ENCODE data around the gene UQCR10.

UQCR10 gene

GRCh38 chr22:29762263-29762662 is 4.9 kb upstream of the UQCR10 start:
- DNase-seq: no peak

- DNase-seq: peak in 2 of 56 donors; percentile 32 to 41
Observed at GRCh38 chr22:29765905-29766631, 1.1 kb upstream of the UQCR10 start.

DNA sequence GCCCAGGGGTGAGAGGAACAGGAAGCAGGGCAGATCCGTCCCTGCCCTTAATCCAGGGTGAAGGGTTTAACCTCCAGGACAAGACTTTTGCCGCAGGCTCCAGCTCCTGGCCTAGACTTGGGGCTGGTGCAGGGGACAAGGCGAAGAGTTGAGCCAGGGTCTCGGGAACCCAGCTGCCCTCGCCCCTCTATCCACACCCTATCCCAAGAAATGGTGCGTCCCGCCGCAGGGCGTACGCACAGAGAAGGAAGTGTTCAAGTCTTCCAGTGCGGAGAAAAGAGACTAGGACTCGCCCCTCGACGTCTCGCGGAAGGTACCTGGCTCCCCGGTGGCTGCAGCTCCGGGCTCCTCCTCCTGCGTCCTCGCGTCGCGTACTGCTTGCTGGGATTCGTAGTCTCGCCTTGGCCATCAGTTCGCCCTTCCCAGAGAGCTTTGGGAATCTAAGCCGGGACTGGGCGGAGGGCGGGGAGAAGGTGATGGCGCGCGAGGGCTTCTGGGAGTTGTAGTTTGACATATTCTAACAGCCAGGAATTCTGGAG is 468 bp upstream of the UQCR10 start, which contains the start of gene ZMAT5:
Gene ZMAT5, minus strand, starts transcription at position 376 of the 539 bp plus-strand sequence. CDS start 18,463 bp downstream, outside the sequence.
- DNase-seq: peak; percentile 48 to 97 (median 92)

DNA sequence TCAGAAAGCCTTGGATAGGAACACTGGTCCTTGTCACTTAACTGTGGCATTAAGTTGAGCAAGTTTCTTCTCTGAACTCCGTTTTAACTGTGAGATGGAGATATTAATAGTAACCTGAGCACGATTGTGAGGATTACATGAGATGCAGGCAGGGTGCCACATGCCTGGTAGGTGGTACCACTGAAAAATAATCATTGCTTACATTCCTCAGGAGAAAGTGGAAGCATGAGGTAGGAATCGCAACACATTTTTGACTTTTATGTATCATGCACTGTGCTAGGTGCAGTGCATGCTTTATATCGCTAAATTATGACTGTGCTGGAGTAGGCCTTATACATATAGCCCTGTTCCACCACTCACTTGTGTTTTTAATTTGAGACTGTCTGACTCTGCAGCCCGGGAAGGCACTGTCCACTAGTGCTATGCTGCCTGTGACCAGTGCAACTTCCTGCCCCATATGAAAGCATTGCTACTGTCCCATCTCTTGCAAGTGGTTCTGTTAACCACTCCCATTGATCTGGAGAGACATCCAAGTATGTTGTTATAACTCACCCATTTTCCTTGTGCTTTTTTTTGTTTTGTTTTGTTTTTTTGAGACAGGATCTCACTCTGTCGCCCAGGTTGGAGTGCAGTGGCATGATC is 1.0 kb downstream of the UQCR10 start:
- no peak for DNase-seq

GRCh38 chr22:29769723-29770321 is 2.7 kb downstream of the UQCR10 start:
- no peak for DNase-seq

DNA sequence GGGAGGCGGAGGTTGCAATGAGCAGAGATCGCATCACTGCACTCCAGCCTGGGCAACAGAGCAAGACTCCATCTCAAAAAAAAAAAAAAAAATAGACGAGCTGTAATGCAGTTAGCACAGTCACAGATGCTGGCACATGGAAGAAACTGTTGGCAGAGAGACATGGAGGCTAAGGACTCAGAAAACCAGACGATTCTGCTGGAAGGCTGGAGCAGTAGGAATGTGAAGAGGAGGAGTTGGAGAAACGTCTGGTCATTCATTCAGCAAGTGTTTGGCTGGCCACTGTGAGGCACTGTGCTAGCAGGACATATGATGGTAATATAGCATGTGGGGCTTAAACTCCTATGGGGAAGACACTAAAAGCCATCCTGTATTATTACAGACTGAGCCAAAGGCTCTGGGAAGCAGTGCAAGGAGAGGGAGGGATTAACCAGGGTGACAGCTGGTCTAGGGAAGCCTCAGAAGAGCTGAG is 5.0 kb downstream of the UQCR10 start:
- no peak for DNase-seq

DNA sequence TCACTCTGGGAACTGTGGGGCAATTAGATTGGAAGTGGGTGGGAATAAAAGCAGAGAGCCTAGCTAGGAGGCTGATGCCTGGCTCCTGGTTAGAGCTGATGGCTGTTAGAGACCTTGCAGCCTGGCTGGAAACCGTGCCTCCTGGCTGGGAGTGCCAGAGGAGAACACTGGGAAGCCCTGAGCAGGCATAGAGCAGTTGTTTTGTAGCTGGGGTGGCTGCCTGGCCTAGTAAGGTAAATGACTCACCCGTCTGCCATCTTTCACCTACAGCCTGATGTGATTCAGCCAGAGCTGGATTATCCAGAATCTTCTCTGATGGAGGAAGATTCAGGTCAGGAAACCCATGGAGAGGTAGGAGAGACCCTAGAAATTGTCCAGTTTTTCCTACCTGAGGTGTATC is 6.1 kb downstream of the UQCR10 start:
- peak in 22 of 56 donors; percentile 2 to 57 (median 26) for DNase-seq

- no peak for DNase-seq
Observed at GRCh38 chr22:29780220-29780619, 13.1 kb downstream of the UQCR10 start.

DNA sequence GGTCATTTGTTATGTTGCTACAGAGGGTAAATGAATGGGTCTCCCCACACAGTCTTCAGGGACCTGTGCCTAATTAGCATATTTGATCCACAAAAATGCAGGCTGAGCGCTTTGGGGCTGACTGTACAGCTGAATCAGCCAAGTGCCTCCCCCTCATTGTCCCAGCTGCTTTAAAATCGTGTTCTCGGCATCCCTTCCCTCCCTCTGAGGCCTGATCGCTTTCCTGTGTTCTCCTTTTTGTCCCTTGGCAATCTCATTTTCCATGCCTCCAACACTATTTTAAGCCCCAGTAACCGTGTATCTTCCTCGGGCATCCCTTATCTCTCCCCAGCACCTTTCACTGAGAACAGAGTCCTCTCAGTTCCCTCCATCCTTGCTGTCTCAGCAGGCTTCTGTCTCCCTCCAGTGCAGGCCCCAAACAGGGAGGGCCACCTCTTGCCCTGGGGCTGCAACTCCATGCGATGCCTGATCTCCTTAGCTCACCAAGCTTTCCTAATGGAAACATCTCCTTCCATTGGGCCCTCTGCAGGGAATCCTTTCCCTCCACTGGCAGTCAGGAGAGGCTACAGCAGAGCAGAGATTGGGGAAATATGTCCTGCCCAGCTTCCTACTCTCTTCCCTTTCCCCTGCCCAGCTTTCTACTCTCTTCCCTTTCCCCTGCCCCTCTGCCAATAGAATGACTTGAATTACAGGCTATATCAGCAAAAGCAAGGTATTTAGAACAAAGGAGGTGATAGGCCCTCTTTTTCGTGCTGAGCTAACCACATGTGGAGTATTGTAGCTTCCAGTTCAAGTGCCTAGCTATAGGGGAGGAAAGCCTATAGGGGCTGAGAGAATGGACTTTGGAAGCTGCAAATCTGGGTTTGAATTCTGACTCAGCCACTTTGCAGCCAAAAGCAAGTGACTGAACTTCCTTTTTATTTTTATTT is 13.8 kb downstream of the UQCR10 start:
- DNase-seq: peak in 26 of 56 donors; percentile 5 to 65 (median 30)

GRCh38 chr22:29782061-29782845 is 15.1 kb downstream of the UQCR10 start:
- peak in 29 of 56 donors; percentile 9 to 63 (median 34) for DNase-seq

GRCh38 chr22:29784451-29785361 is 17.5 kb downstream of the UQCR10 start:
- DNase-seq: peak in 47 of 56 donors; percentile 6 to 78 (median 32)

GRCh38 chr22:29786031-29786430 is 18.9 kb downstream of the UQCR10 start:
- no peak for DNase-seq

- DNase-seq: no peak
Observed at GRCh38 chr22:29787371-29787980, 20.3 kb downstream of the UQCR10 start.

DNA sequence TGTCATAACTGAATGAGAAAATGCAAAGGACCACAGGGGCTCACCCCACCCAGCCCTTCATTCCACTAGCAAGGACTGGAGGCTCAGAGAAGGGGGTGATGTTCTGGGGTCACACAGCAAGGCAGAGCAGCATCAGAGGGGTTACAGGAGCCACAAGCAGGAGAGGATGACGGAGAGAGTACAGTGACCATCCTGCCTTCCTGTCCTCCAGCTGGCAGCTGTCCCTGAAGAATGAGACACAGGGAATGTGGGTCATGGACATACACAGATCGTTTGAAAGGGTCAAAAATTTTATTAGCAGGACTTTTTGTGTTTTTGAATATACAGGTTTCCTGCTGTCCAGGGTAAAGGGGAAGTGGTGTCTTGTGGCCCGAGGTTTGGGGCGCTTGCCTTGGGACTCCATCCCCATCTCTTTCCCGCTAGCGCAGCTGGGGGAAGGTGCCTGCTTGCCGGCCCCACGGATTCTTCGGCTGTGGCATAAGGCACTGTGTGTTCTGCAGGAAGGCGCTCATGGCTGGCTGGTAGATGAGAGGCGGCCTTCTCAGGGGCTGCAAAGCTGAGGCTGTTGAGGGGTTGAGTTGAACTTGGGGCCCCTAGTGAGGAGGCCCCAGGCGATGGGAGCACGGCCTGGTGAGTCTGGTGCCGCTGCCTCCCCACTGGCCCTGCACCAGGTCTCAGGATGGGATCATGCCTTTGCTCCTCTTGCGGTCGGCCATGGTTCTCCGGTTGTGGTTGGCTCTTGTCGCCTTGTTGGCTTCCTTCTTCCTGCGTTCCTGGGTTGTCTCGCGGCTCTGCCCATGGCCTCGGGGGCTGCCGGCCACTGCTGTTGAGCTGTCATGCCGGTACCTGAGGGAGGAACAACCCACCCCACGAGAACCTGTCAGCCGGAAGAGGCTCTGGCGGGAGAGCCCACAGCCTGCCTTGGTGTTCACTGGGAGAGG is 21.4 kb downstream of the UQCR10 start:
- no peak for DNase-seq

- DNase-seq: no peak
Observed at GRCh38 chr22:29790061-29790460, 22.9 kb downstream of the UQCR10 start.

DNA sequence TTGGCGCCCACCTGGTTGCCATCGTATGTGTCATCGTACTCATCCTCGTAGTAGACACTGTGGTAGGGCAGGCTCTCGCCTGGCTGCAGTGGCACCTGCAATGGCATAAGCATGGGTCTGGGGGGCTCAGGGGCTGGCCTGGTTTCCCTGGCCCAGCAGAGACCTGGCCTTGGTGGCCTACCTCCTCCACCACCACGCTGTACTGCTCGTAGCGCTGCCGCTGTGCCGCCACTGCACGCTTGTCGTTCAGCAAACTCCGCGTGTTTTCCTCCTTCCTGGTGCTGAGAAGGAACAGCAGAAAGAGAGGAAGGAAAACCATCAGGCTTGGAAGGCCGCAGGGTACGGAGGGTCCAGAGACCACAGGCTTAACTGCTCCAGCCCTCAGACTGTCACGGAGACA is 26.2 kb downstream of the UQCR10 start:
- no peak for DNase-seq

DNA sequence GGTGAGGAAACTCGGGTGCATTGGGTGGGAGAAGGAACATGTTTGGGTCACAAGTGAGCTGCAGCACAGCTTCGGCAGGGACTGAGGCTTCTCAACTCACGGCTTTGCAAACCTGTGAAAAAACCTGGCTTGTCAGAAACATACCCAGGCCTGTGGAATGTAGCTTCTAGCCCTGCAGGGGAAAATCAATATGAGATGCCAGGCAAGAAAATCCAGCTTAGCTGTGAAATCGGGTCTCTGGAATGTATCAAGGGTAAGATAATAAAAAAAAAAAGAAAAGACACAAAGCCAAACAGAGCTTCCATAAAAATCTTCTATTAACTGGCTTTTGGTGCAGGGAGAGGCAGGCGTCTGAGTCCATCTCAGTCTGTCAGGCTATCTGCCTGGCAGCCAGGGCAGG is 28.5 kb downstream of the UQCR10 start:
- no peak for DNase-seq
